ENCODE results near the gene MIEF1.

Gene MIEF1

GRCh38 chr22:39514373-39514973 is 12.4 kb downstream of the MIEF1 start:
- Histone ChIP-seq H3K4me1 (no peaks in the 10 kb centered on the region), H3K36me3 (ENCODE audit: control insufficient read depth, insufficient read depth, low read length) (no peaks in the 10 kb centered on the region), H3K27ac (no peak overlapping the region), H3K79me2 (no peaks in the 10 kb centered on the region), H3K9me3 (ENCODE audit: control insufficient read depth, low read length) (no peaks in the 10 kb centered on the region), H3K9ac (no peak overlapping the region), H3K4me2 (ENCODE audit: low read length) (no peak overlapping the region), H3K4me3 (ENCODE audit: low read depth, low read length) (no peak overlapping the region), H2AFZ (no peak overlapping the region), H3K27me3 (ENCODE audit: control insufficient read depth, insufficient read depth, low read length) (no peaks in the 10 kb centered on the region)
- peak; percentile 63 for TF ChIP-seq CTCF (IDR thresholded peaks at IDR 0.05)

- no peak overlapping the region for H3K4me2 ChIP-seq (ENCODE audit: low read length)
- no peak overlapping the region for H3K4me3 ChIP-seq (ENCODE audit: low read depth, low read length)
- no peak overlapping the region for H3K27ac ChIP-seq
- TF ChIP-seq CTCF (IDR thresholded peaks at IDR 0.05) = no peak
- no peaks in the 10 kb centered on the region for H3K9me3 ChIP-seq (ENCODE audit: control insufficient read depth, low read length)
- no peak overlapping the region for H3K9ac ChIP-seq
- no peaks in the 10 kb centered on the region for H3K27me3 ChIP-seq (ENCODE audit: control insufficient read depth, insufficient read depth, low read length)
- H3K4me1 ChIP-seq = no peaks in the 10 kb centered on the region
- H3K79me2 ChIP-seq = no peaks in the 10 kb centered on the region
- H3K36me3 ChIP-seq (ENCODE audit: control insufficient read depth, insufficient read depth, low read length) = no peaks in the 10 kb centered on the region
- no peak overlapping the region for H2AFZ ChIP-seq
Observed at GRCh38 chr22:39515266-39516050, 13.4 kb downstream of the MIEF1 start.

GRCh38 chr22:39517470-39517869 is 15.4 kb downstream of the MIEF1 start:
- Histone ChIP-seq H3K4me2 (ENCODE audit: low read length) (no peak overlapping the region), H3K9ac (no peak overlapping the region), H3K27me3 (ENCODE audit: control insufficient read depth, insufficient read depth, low read length) (no peaks in the 10 kb centered on the region), H3K27ac (no peak overlapping the region), H3K9me3 (ENCODE audit: control insufficient read depth, low read length) (no peaks in the 10 kb centered on the region), H2AFZ (no peak overlapping the region), H3K79me2 (peaks cover 10% of the 10 kb centered on the region), H3K36me3 (ENCODE audit: control insufficient read depth, insufficient read depth, low read length) (no peaks in the 10 kb centered on the region), H3K4me1 (peaks cover 5% of the 10 kb centered on the region), H3K4me3 (ENCODE audit: low read depth, low read length) (no peak overlapping the region)
- no peak for TF ChIP-seq CTCF (IDR thresholded peaks at IDR 0.05)

- Histone ChIP-seq H3K4me2 (ENCODE audit: low read length) (no peak overlapping the region), H3K36me3 (ENCODE audit: control insufficient read depth, insufficient read depth, low read length) (no peaks in the 10 kb centered on the region), H3K27me3 (ENCODE audit: control insufficient read depth, insufficient read depth, low read length) (no peaks in the 10 kb centered on the region), H3K79me2 (peaks cover 10% of the 10 kb centered on the region), H3K4me1 (peaks cover 12% of the 10 kb centered on the region), H3K9ac (no peak overlapping the region), H2AFZ (no peak overlapping the region), H3K9me3 (ENCODE audit: control insufficient read depth, low read length) (no peaks in the 10 kb centered on the region), H3K4me3 (ENCODE audit: low read depth, low read length) (no peak overlapping the region), H3K27ac (no peak overlapping the region)
- no peak for TF ChIP-seq CTCF (IDR thresholded peaks at IDR 0.05)
Observed at GRCh38 chr22:39518144-39518786, 16.2 kb downstream of the MIEF1 start.

Data from parathyroid adenoma (tissue), 2 donors.